Esophagus (tissue), 2 donors: Measurements from ENCODE around the gene IDH1. TPM values are rescaled to one million over a fixed set of nuclear protein-coding genes. Genes with fewer than 3 reads are reported as not detected.
"Not testable (repeated sequence)": the region's sequence is repeated elsewhere in the genome, so short reads cannot be mapped to it uniquely, and the experiment has no call there.

Source experiments
- H3K27ac ChIP-seq, 2 donors: one replicate each; pipeline ENCODE4 v1.5.1; 2013; ENCODE audit warnings: low read depth in 2 of 2, mild to moderate bottlenecking in 2 of 2, inconsistent platforms in 1 of 2, low read length in 1 of 2, moderate library complexity in 1 of 2
- H3K27me3 ChIP-seq, 2 donors: one replicate each; pipeline ENCODE4 v1.6.1; 2013; ENCODE audit warnings: low read length in 2 of 2, control low read depth in 1 of 2, mild to moderate bottlenecking in 1 of 2; ENCODE audit not compliant: insufficient read depth in 2 of 2, control insufficient read depth in 1 of 2
- H3K36me3 ChIP-seq, 2 donors: one replicate each; pipeline ENCODE4 v1.6.1; 2013; ENCODE audit warnings: low read length in 1 of 2; ENCODE audit not compliant: control insufficient read depth in 2 of 2, insufficient read depth in 2 of 2
- H3K4me1 ChIP-seq, 2 donors: one replicate each; pipeline ENCODE4 v1.6.1; 2013; ENCODE audit warnings: low read length in 1 of 2; ENCODE audit not compliant: control insufficient read depth in 2 of 2, insufficient read depth in 2 of 2
- H3K4me3 ChIP-seq, 2 donors: one replicate each; pipeline ENCODE4 v1.5.1; 2013; ENCODE audit warnings: low read length in 2 of 2, mild to moderate bottlenecking in 2 of 2, low read depth in 1 of 2, moderate library complexity in 1 of 2
- H3K9me3 ChIP-seq, 2 donors: one replicate each; pipeline ENCODE4 v1.6.1; 2013; ENCODE audit warnings: mild to moderate bottlenecking in 2 of 2, low read depth in 1 of 2, low read length in 1 of 2, moderate library complexity in 1 of 2; ENCODE audit not compliant: control insufficient read depth in 2 of 2, insufficient read depth in 1 of 2
- WGBS, 2 donors: extraction: QIAGEN DNeasy Blood & Tissue Kit; methylation state at CpG; one replicate each; pipeline ENCODE4 v1.1.7; 2013; 5-methylcytosine and 5-hydroxymethylcytosine counted together
- polyA plus RNA-seq, 2 donors: library from polyadenylated mRNA; stranded (reverse); fragments of 200-250 nt; gene quantifications; one replicate each; pipeline ENCODE4 v1.2.3, GENCODE V29; 2013
- donor health status: healthy with polysubstance abuse.
- donor health status: Bipolar disorder and iron deficiency.

The IDH1 gene
- polyA plus RNA-seq, 2 donors = 59.6 to 77.4 TPM

- Histone ChIP-seq H3K27ac (no peak overlapping the region), H3K4me3 (no peak overlapping the region), H3K9me3 (no peaks in the 10 kb centered on the region), H3K4me1 (no peaks in the 10 kb centered on the region), H3K36me3 (peaks cover 2 to 6% of the 10 kb centered on the region in 2 donors), H3K27me3 (no peaks in the 10 kb centered on the region)
- 100% methylated on average over 2 of the region's 2 CpGs for WGBS, 2 donors
Observed at GRCh38 chr2:208280234-208280633, 25.4 kb upstream of the IDH1 start.

- H3K36me3 ChIP-seq = peaks cover 2 to 6% of the 10 kb centered on the region in 2 donors
- 94 to 96% methylated on average over 2 of the region's 2 CpGs for WGBS, 2 donors
Observed at GRCh38 chr2:208279236-208279635, 24.4 kb upstream of the IDH1 start.

GRCh38 chr2:208278549-208278948, 23.7 kb upstream of the IDH1 start:
- H3K4me3 ChIP-seq = no peak overlapping the region
- WGBS, 2 donors = 100% methylated on average over 2 of the region's 2 CpGs
- no peaks in the 10 kb centered on the region for H3K9me3 ChIP-seq
- no peak overlapping the region for H3K27ac ChIP-seq
- peaks cover 5 to 6% of the 10 kb centered on the region in 2 donors for H3K36me3 ChIP-seq
- H3K4me1 ChIP-seq = no peaks in the 10 kb centered on the region
- H3K27me3 ChIP-seq = no peaks in the 10 kb centered on the region

More at GRCh38 chr2:208279236-208279635, 24.4 kb upstream of the IDH1 start:
- Histone ChIP-seq H3K4me3 (no peak overlapping the region), H3K9me3 (no peaks in the 10 kb centered on the region), H3K27me3 (no peaks in the 10 kb centered on the region), H3K4me1 (no peaks in the 10 kb centered on the region), H3K27ac (no peak overlapping the region)

GRCh38 chr2:208274748-208275147, 19.9 kb upstream of the IDH1 start:
- Histone ChIP-seq H3K36me3 (peaks cover 2 to 6% of the 10 kb centered on the region in 2 donors), H3K27ac (no peak overlapping the region), H3K9me3 (no peaks in the 10 kb centered on the region), H3K4me3 (no peak overlapping the region), H3K27me3 (no peaks in the 10 kb centered on the region), H3K4me1 (no peaks in the 10 kb centered on the region)

- Histone ChIP-seq H3K9me3 (no peaks in the 10 kb centered on the region), H3K4me1 (peaks cover 3 to 7% of the 10 kb centered on the region in 2 donors), H3K27me3 (no peaks in the 10 kb centered on the region), H3K36me3 (peaks cover 2 to 6% of the 10 kb centered on the region in 2 donors), H3K27ac (no peak overlapping the region), H3K4me3 (no peak overlapping the region)
- 95 to 97% methylated on average over 2 of the region's 2 CpGs for WGBS, 2 donors
Observed at GRCh38 chr2:208269091-208269490, 14.2 kb upstream of the IDH1 start.

GRCh38 chr2:208268156-208268952, 13.5 kb upstream of the IDH1 start:
- no peak overlapping the region for H3K4me3 ChIP-seq
- WGBS, 2 donors = 79 to 80% methylated on average over 8 of the region's 8 CpGs
- H3K9me3 ChIP-seq = no peaks in the 10 kb centered on the region
- H3K27ac ChIP-seq = no peak overlapping the region
- H3K27me3 ChIP-seq = no peaks in the 10 kb centered on the region
- peaks cover under 1% of the 10 kb centered on the region in 2 donors for H3K36me3 ChIP-seq
- peaks cover 3 to 7% of the 10 kb centered on the region in 2 donors for H3K4me1 ChIP-seq

- H3K27ac ChIP-seq, H3K27me3 ChIP-seq, H3K36me3 ChIP-seq, H3K4me1 ChIP-seq, H3K9me3 ChIP-seq: not testable (repeated sequence)
- peak overlapping the region in 1 of 2 donors; percentile 92 for H3K4me3 ChIP-seq
- WGBS, 2 donors = 77 to 83% methylated on average over 22 of the region's 22 CpGs
Observed at GRCh38 chr2:208267526-208267925, 12.7 kb upstream of the IDH1 start.

GRCh38 chr2:208266936-208267335, 12.1 kb upstream of the IDH1 start:
- H3K36me3 ChIP-seq = no peaks in the 10 kb centered on the region
- no peaks in the 10 kb centered on the region for H3K9me3 ChIP-seq
- H3K27me3 ChIP-seq = no peaks in the 10 kb centered on the region
- 6 to 9% methylated on average over 3 of the region's 3 CpGs for WGBS, 2 donors
- H3K4me1 ChIP-seq = peaks cover 3 to 7% of the 10 kb centered on the region in 2 donors
- H3K27ac ChIP-seq = peak overlapping the region; percentile 87 to 92
- peak overlapping the region; percentile 67 to 92 for H3K4me3 ChIP-seq

- Histone ChIP-seq H3K9me3 (no peaks in the 10 kb centered on the region), H3K27me3 (no peaks in the 10 kb centered on the region), H3K36me3 (no peaks in the 10 kb centered on the region), H3K4me1 (peaks cover 3 to 7% of the 10 kb centered on the region in 2 donors), H3K27ac (peak overlapping the region; percentile 87 to 92), H3K4me3 (peak overlapping the region; percentile 67 to 92)
- 0 to 1% methylated on average over 11 of the region's 11 CpGs for WGBS, 2 donors
Observed at GRCh38 chr2:208266553-208266893, 11.7 kb upstream of the IDH1 start.
